T-helper 2 cell treated with Interferon-gamma antibody and Interleukin-4, amounts not matched to agents 5 μg/mL and 100 μg/mL, for 36 hours (primary cell): ENCODE data around the gene DACT2.
A peak's percentile ranks its signal among the peaks of the same experiment; 100 is the strongest.
"Not testable (repeated sequence)": the region's sequence is repeated elsewhere in the genome, so short reads cannot be mapped to it uniquely, and the experiment has no call there.

Source experiments
- DNase-seq: peaks from one replicate; pipeline ENCODE4 v3.0.0; 2021; ENCODE audit warnings: low spot score
- H3K27ac Mint-ChIP-seq: one replicate; pipeline ENCODE4 v1.8.0; 2021; ENCODE audit warnings: mild to moderate bottlenecking, mixed read lengths
- H3K27me3 Mint-ChIP-seq: one replicate; pipeline ENCODE4 v1.8.0; 2021; ENCODE audit warnings: low read depth, mixed read lengths
- H3K36me3 Mint-ChIP-seq: one replicate; pipeline ENCODE4 v1.8.0; 2021; ENCODE audit warnings: low read depth, mixed read lengths
- H3K4me1 Mint-ChIP-seq: one replicate; pipeline ENCODE4 v1.8.0; 2021; ENCODE audit warnings: low read depth, mixed read lengths
- H3K4me3 Mint-ChIP-seq: one replicate; pipeline ENCODE4 v1.8.0; 2022; ENCODE audit warnings: mild to moderate bottlenecking, moderate library complexity, mixed read lengths
- H3K9me3 Mint-ChIP-seq: one replicate; pipeline ENCODE4 v1.8.0; 2021; ENCODE audit warnings: mixed read lengths

The DACT2 gene

GRCh38 chr6:168359794-168360193 is 40.2 kb upstream of the DACT2 start:
- no peak for DNase-seq

GRCh38 chr6:168358842-168359420 is 39.4 kb upstream of the DACT2 start:
- no peak for DNase-seq
- Mint-ChIP-seq H3K27me3 (no peaks in the 10 kb centered on the region), H3K9me3 (no peaks in the 10 kb centered on the region), H3K36me3 (no peaks in the 10 kb centered on the region), H3K4me1 (no peaks in the 10 kb centered on the region), H3K4me3 (no peak overlapping the region), H3K27ac (no peak overlapping the region)

More at GRCh38 chr6:168359794-168360193, 40.2 kb upstream of the DACT2 start:
- H3K27ac Mint-ChIP-seq, result no peak overlapping the region
- H3K4me1 Mint-ChIP-seq, result no peaks in the 10 kb centered on the region
- no peaks in the 10 kb centered on the region for H3K36me3 Mint-ChIP-seq
- H3K9me3 Mint-ChIP-seq, result no peaks in the 10 kb centered on the region
- no peaks in the 10 kb centered on the region for H3K27me3 Mint-ChIP-seq
- H3K4me3 Mint-ChIP-seq, result no peak overlapping the region

GRCh38 chr6:168356872-168357271 is 37.3 kb upstream of the DACT2 start:
- not testable (repeated sequence) for H3K4me1 Mint-ChIP-seq, H3K4me3 Mint-ChIP-seq, DNase-seq, H3K27ac Mint-ChIP-seq, H3K36me3 Mint-ChIP-seq, H3K27me3 Mint-ChIP-seq, H3K9me3 Mint-ChIP-seq

- Mint-ChIP-seq H3K36me3 (no peaks in the 10 kb centered on the region), H3K9me3 (peaks cover 2% of the 10 kb centered on the region), H3K27me3 (no peaks in the 10 kb centered on the region)
Measured at GRCh38 chr6:168355716-168356522, 36.3 kb upstream of the DACT2 start.

GRCh38 chr6:168354338-168354737 is 34.8 kb upstream of the DACT2 start:
- H3K36me3 Mint-ChIP-seq, result no peaks in the 10 kb centered on the region
- H3K27me3 Mint-ChIP-seq, result no peaks in the 10 kb centered on the region
- H3K9me3 Mint-ChIP-seq, result peaks cover 14% of the 10 kb centered on the region
- H3K27ac Mint-ChIP-seq, result no peak overlapping the region
- peaks cover 2% of the 10 kb centered on the region for H3K4me1 Mint-ChIP-seq
- DNase-seq, result no peak
- no peak overlapping the region for H3K4me3 Mint-ChIP-seq

More at GRCh38 chr6:168355716-168356522, 36.3 kb upstream of the DACT2 start:
- Mint-ChIP-seq H3K4me1 (no peaks in the 10 kb centered on the region), H3K4me3 (no peak overlapping the region), H3K27ac (no peak overlapping the region)
- peak; percentile 33 for DNase-seq

- H3K36me3 Mint-ChIP-seq, result no peaks in the 10 kb centered on the region
- no peak overlapping the region for H3K4me3 Mint-ChIP-seq
- H3K9me3 Mint-ChIP-seq, result peaks cover 14% of the 10 kb centered on the region
- H3K27ac Mint-ChIP-seq, result no peak overlapping the region
- H3K4me1 Mint-ChIP-seq, result peaks cover 2% of the 10 kb centered on the region
- DNase-seq, result no peak
- H3K27me3 Mint-ChIP-seq, result no peaks in the 10 kb centered on the region
Measured at GRCh38 chr6:168353041-168353440, 33.5 kb upstream of the DACT2 start.

- H3K4me3 Mint-ChIP-seq, result no peak overlapping the region
- H3K27ac Mint-ChIP-seq, result no peak overlapping the region
- peaks cover 2% of the 10 kb centered on the region for H3K4me1 Mint-ChIP-seq
- peaks cover 2% of the 10 kb centered on the region for H3K27me3 Mint-ChIP-seq
- DNase-seq, result no peak
- peaks cover 14% of the 10 kb centered on the region for H3K9me3 Mint-ChIP-seq
- H3K36me3 Mint-ChIP-seq, result no peaks in the 10 kb centered on the region
Measured at GRCh38 chr6:168352096-168352495, 32.5 kb upstream of the DACT2 start.

GRCh38 chr6:168349718-168350210 is 30.2 kb upstream of the DACT2 start:
- H3K27me3 Mint-ChIP-seq, result peaks cover 6% of the 10 kb centered on the region
- peaks cover 14% of the 10 kb centered on the region for H3K9me3 Mint-ChIP-seq
- H3K27ac Mint-ChIP-seq, result no peak overlapping the region
- no peaks in the 10 kb centered on the region for H3K36me3 Mint-ChIP-seq
- H3K4me3 Mint-ChIP-seq, result no peak overlapping the region
- DNase-seq, result no peak
- peaks cover 2% of the 10 kb centered on the region for H3K4me1 Mint-ChIP-seq

GRCh38 chr6:168348186-168348585 is 28.6 kb upstream of the DACT2 start:
- Mint-ChIP-seq H3K36me3 (no peaks in the 10 kb centered on the region), H3K27ac (no peak overlapping the region), H3K27me3 (peaks cover 9% of the 10 kb centered on the region), H3K4me1 (peaks cover 2% of the 10 kb centered on the region), H3K9me3 (peaks cover 14% of the 10 kb centered on the region), H3K4me3 (no peak overlapping the region)
- no peak for DNase-seq

GRCh38 chr6:168347615-168348014 is 28.0 kb upstream of the DACT2 start:
- no peak overlapping the region for H3K4me3 Mint-ChIP-seq
- no peak overlapping the region for H3K27ac Mint-ChIP-seq
- peaks cover 2% of the 10 kb centered on the region for H3K4me1 Mint-ChIP-seq
- H3K9me3 Mint-ChIP-seq, result peaks cover 14% of the 10 kb centered on the region
- no peak for DNase-seq
- no peaks in the 10 kb centered on the region for H3K36me3 Mint-ChIP-seq
- H3K27me3 Mint-ChIP-seq, result peaks cover 9% of the 10 kb centered on the region

GRCh38 chr6:168347053-168347452 is 27.5 kb upstream of the DACT2 start:
- Mint-ChIP-seq H3K4me3 (no peak overlapping the region), H3K36me3 (no peaks in the 10 kb centered on the region), H3K4me1 (peaks cover 2% of the 10 kb centered on the region), H3K9me3 (peaks cover 14% of the 10 kb centered on the region), H3K27me3 (peaks cover 9% of the 10 kb centered on the region), H3K27ac (no peak overlapping the region)
- DNase-seq, result no peak

GRCh38 chr6:168345896-168346754 is 26.5 kb upstream of the DACT2 start:
- Mint-ChIP-seq H3K27me3 (peaks cover 9% of the 10 kb centered on the region), H3K9me3 (peaks cover 14% of the 10 kb centered on the region), H3K4me1 (peaks cover 2% of the 10 kb centered on the region), H3K36me3 (no peaks in the 10 kb centered on the region), H3K4me3 (no peak overlapping the region), H3K27ac (no peak overlapping the region)
- DNase-seq, result no peak

- peaks cover 9% of the 10 kb centered on the region for H3K27me3 Mint-ChIP-seq
- H3K27ac Mint-ChIP-seq, result no peak overlapping the region
- H3K4me3 Mint-ChIP-seq, result no peak overlapping the region
- DNase-seq, result no peak
- H3K4me1 Mint-ChIP-seq, result peaks cover 2% of the 10 kb centered on the region
- no peaks in the 10 kb centered on the region for H3K36me3 Mint-ChIP-seq
- peaks cover 7% of the 10 kb centered on the region for H3K9me3 Mint-ChIP-seq
Measured at GRCh38 chr6:168345266-168345665, 25.7 kb upstream of the DACT2 start.

- Mint-ChIP-seq H3K27me3 (peaks cover 9% of the 10 kb centered on the region), H3K4me1 (no peaks in the 10 kb centered on the region), H3K27ac (no peak overlapping the region), H3K4me3 (no peak overlapping the region), H3K36me3 (no peaks in the 10 kb centered on the region), H3K9me3 (no peaks in the 10 kb centered on the region)
- no peak for DNase-seq
Measured at GRCh38 chr6:168344338-168344737, 24.8 kb upstream of the DACT2 start.
